HG02759 (cell line): ENCODE data around the gene TADA2B.

Experiments
- ATAC-seq: cut with Tn5 transposase; IDR thresholded peaks from one replicate; pipeline ENCODE4 v1.9.1; 2021; ENCODE audit warnings: mild to moderate bottlenecking, moderate library complexity; ENCODE audit not compliant: unreplicated experiment

Gene TADA2B

GRCh38 chr4:7104366-7105031 is 61.3 kb downstream of the TADA2B start:
- ATAC-seq = no peak

GRCh38 chr4:7105276-7105675 is 62.1 kb downstream of the TADA2B start:
- no peak for ATAC-seq

GRCh38 chr4:7107166-7107905 is 64.2 kb downstream of the TADA2B start:
- no peak for ATAC-seq
